ENCODE measurements around the gene GFI1B.
"Not testable (repeated sequence)": the region's sequence is repeated elsewhere in the genome, so short reads cannot be mapped to it uniquely, and the experiment has no call there.

The GFI1B gene
- 0 to 0.16 (median 0.11) reads per million in 3 experiments for total RNA-seq

- DNase-seq, result no peak
Measured at GRCh38 chr9:132978451-132979131, at the start of gene GFI1B. TSS of gene GFI1B (plus strand) at chr9:132978694. CDS start at chr9:132986679, 7,985 bp downstream.

DNA sequence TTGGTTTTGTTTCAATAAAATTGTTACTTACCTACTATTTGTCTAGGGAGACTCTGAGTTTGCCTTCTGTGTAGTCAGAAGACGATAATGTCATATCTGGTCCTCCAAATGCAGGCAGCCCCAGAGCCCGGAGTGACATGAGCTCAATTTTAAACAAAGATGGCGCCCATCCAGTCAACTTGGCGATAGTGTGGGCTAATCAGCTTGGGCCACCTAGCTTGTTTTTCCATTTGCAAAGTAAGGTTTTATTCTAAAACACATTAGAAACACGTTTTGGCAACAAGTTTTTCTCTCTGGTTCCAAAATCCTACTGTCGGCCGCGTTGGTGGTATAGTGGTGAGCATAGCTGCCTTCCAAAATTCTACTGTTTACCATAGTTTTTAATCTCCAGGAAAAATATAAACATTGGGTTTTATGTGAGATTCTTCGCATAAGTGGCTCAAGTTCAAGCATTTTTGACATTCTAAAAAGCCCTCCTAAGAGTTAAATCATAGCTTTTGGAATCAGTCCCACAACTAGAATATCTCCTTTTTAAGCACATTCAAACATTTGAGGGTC, 47.2 kb upstream of the GFI1B start:
- DNase-seq, result no peak

- DNase-seq, result no peak
Measured at GRCh38 chr9:132935026-132935425, 43.5 kb upstream of the GFI1B start.

- no peak for DNase-seq
Measured at GRCh38 chr9:132937463-132937901, 41.0 kb upstream of the GFI1B start.

GRCh38 chr9:132939169-132939568, 39.3 kb upstream of the GFI1B start:
- DNase-seq, result no peak

GRCh38 chr9:132942541-132943182, 35.8 kb upstream of the GFI1B start:
- no peak for DNase-seq

- DNase-seq, result no peak
Measured at GRCh38 chr9:132943651-132944293, 34.7 kb upstream of the GFI1B start.

GRCh38 chr9:132944294-132945185, 34.0 kb upstream of the GFI1B start, which contains the start of gene TSC1:
TSS of gene TSC1 (minus strand) at chr9:132944616. CDS start at chr9:132928872, 15,744 bp downstream.
- peak; percentile 96 for DNase-seq

GRCh38 chr9:132945186-132946130, 33.0 kb upstream of the GFI1B start:
- no peak for DNase-seq

DNA sequence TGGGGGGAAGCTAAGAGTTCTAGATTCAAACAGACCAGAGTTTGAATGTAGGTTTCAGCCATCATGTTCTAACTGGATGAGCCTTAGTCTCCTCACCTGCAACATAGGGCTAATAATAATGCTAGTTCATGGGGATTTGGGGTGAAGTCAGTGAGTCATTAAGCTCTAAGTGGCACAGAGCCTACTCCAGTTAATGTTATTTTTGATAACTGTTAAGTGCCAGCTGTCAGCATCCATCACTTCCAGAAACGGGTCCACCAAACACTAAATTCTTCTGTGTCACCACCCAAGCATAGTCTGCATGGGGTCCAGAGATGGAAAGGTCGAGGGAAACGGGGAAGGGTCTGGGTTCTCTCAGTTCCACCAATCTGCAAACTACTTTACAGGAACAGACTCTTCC, 32.3 kb upstream of the GFI1B start:
- no peak for DNase-seq

DNA sequence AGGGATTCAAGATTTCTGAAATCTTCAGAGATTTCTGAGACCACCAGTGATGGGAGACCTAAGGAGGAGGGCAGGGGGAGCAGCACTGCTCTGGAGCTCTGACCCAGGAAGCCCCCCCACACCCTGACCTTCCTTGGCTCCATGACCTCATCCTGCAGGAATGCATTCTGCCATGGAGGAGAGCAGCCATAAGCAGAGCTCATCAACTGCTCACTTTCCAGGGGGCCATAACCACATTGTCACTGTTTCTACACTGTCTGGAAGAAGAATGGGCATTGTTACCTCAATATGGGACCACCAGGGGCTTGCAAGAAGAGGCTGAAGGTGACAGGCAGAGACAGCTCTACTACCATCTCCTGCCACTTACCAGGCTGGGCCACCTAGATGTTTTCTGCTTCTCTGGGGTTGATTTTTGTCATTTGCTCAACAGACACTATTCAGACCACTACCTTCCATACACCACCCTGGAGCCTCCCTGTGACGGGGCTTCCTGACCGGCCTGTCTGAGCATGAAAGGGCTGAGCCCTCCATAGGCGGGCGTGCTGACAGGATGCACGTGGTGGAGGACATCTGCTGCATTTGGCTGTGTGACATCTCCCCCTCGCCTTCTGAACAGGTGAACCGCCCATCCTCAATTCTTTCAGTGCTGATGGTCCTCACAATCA, 31.7 kb upstream of the GFI1B start:
- no peak for DNase-seq

DNA sequence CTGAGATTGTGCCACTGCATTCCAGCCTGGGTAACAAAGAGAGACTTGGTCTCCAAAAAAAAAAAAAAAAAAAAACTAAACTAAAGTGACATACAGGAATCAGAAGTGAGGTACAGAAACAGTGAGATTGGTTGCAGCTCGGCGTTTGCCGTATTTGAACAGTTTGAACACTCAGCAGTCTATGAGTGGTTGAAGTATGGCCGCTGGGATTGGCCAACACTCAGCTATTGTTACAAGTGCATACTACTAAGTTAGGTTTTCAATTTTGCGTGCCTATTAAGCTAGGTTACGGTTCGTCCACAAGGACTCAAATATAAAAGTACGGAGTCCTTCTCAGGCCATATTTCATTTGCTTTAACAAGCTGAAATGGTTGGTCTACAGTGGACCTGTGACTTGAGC, 30.7 kb upstream of the GFI1B start:
- no peak for DNase-seq

DNA sequence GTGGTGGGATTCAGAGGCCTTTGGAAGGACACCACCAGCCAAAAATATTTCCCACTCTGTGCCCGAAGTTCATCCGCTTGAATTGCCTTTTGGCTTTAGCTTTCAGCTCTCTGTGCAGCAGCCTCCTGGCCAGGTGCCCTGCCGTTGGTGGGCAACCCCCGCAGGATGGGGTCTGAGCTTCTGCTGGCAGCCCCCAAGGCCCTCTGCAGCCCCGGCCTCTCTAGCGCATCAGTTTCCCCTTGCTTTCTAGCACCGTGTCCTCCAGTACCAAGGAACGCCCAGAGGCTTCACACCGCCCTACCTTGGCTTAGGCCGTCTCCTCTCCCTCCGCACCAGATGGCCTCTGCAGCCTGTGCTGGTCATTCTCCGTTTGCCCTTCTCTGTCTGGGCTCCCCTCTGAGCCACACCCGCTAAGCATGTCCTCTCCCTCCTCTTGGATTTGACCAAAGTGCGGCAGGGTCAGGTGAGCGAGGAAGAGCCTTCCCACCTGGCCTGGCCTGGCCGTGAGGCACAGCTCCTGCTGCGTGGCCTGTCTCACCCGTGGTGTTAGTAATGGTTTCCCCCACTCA, 29.9 kb upstream of the GFI1B start:
- no peak for DNase-seq

- no peak for DNase-seq
Measured at GRCh38 chr9:132949709-132950108, 28.8 kb upstream of the GFI1B start.

DNA sequence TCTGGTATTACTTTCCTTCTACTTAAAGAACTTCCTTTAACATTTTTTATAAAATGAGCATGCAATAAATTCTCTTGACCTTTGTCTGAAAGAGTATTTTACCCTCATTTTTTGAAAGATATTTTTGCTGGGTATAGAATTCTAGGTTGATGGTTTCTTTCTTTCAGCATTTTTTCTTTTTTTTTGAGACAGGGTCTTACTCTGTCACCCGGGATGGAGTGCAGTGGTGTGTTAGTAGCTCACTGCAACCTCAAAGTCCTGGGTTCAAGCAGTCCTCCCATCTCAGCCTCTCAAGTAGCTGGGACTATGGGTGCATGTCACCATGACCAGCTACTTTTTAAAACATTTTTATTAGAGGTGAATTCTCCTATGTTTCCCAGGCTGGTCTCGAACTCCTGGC, 23.4 kb upstream of the GFI1B start:
- no peak for DNase-seq

GRCh38 chr9:132955768-132956167, 22.7 kb upstream of the GFI1B start:
- no peak for DNase-seq

GRCh38 chr9:132957805-132958204, 20.7 kb upstream of the GFI1B start:
- DNase-seq, result no peak

GRCh38 chr9:132961002-132961401, 17.5 kb upstream of the GFI1B start:
- no peak for DNase-seq

DNA sequence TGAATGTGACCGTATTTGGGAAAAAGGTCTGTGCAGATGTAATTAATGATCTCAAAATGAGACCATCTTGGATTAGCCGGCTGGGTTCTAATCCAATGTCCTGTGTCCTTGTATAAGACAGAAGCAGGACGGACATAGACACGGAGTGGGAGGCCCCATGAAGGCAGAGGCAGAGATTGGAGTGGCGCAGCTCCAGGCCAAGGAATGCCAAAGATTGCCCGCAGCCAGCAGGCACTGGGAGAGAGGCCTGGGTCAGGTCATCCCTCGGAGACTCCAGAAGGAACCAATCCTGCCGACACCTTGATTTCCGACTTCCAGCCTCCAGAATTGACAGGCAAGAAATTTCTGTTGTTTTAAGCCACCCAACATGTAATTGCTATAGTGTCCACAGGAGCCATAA, 13.0 kb upstream of the GFI1B start:
- no peak for DNase-seq

- DNase-seq, result not testable (repeated sequence)
Measured at GRCh38 chr9:132967908-132968307, 10.6 kb upstream of the GFI1B start.

Measured in central memory CD4-positive, alpha-beta T cell (primary cell).